HepG2 (cell line): ENCODE measurements around the gene NLGN2. TPM values are rescaled to one million over a fixed set of nuclear protein-coding genes. Genes with fewer than 3 reads are reported as not detected.

Source experiments
- ARID5B ChIP-seq: IDR thresholded peaks from 2 replicates; pipeline ENCODE4 v1.4.0; 2020; ENCODE audit warnings: mild to moderate bottlenecking, missing genetic modification reagents
- DDIT3 ChIP-seq: sonication (generic); formaldehyde crosslinking; IDR thresholded peaks from 2 replicates; pipeline ENCODE4 v1.4.0; 2020; ENCODE audit warnings: mild to moderate bottlenecking, missing genetic modification reagents
- FOXA1 ChIP-seq, 2 experiments: fragments of 450-650 bp in 1 of 2; sonication (generic) in 1 of 2; formaldehyde crosslinking in 1 of 2; IDR thresholded peaks; 2 replicates each; pipeline versions ENCODE4 v1.4.0 to v1.6.1; 2016 to 2020; ENCODE audit warnings: missing genetic modification reagents in 1 of 2
- HNF4A ChIP-seq: sonication (generic); formaldehyde crosslinking; IDR thresholded peaks from 2 replicates; pipeline ENCODE4 v1.4.0; 2020; ENCODE audit warnings: missing genetic modification reagents
- MTA1 ChIP-seq: sonication (generic); formaldehyde crosslinking; IDR thresholded peaks from 2 replicates; pipeline ENCODE4 v1.4.0; 2020; ENCODE audit warnings: missing genetic modification reagents, mild to moderate bottlenecking, borderline replicate concordance
- SALL2 ChIP-seq: sonication (generic); formaldehyde crosslinking; IDR thresholded peaks from 2 replicates; pipeline ENCODE4 v1.8.1; 2023; ENCODE audit warnings: mild to moderate bottlenecking, missing genetic modification reagents, inconsistent platforms
- SAP130 ChIP-seq: IDR thresholded peaks from 2 replicates; pipeline ENCODE4 v1.6.1; 2016; ENCODE audit warnings: low read depth
- SSRP1 ChIP-seq: IDR thresholded peaks from 2 replicates; pipeline ENCODE4 v1.6.1; 2016; ENCODE audit warnings: control low read depth
- TMF1 ChIP-seq: sonication (generic); formaldehyde crosslinking; IDR thresholded peaks from 2 replicates; pipeline ENCODE4 v1.8.1; 2022; ENCODE audit warnings: low read depth, missing genetic modification reagents
- ZMAT3 ChIP-seq: sonication (generic); formaldehyde crosslinking; conservative IDR thresholded peaks from 2 replicates; pipeline ENCODE4 v1.7.0; 2021; ENCODE audit warnings: missing genetic modification reagents
- ZNF281 ChIP-seq: sonication (generic); formaldehyde crosslinking; IDR thresholded peaks from 2 replicates; pipeline ENCODE4 v1.4.0; 2020; ENCODE audit warnings: missing genetic modification reagents, borderline replicate concordance
- ZNF350 ChIP-seq: sonication (generic); formaldehyde crosslinking; IDR thresholded peaks from 2 replicates; pipeline ENCODE4 v1.4.0; 2020; ENCODE audit warnings: mild to moderate bottlenecking, low read depth, missing genetic modification reagents, borderline replicate concordance
- ZNF546 ChIP-seq: sonication (generic); formaldehyde crosslinking; conservative IDR thresholded peaks from 2 replicates; pipeline ENCODE4 v1.8.1; 2023; ENCODE audit warnings: mild to moderate bottlenecking, missing genetic modification reagents
- ZNF564 ChIP-seq: sonication (generic); formaldehyde crosslinking; IDR thresholded peaks from 2 replicates; pipeline ENCODE4 v1.8.1; 2023; ENCODE audit warnings: mild to moderate bottlenecking, missing genetic modification reagents
- ZNF609 ChIP-seq: sonication (generic); formaldehyde crosslinking; IDR thresholded peaks from 2 replicates; pipeline ENCODE4 v1.4.0; 2020; ENCODE audit warnings: mild to moderate bottlenecking, missing genetic modification reagents, borderline replicate concordance
- ZNF652 ChIP-seq: IDR thresholded peaks from 2 replicates; pipeline ENCODE4 v1.6.1; 2016; ENCODE audit warnings: low read depth, borderline replicate concordance
- ZNF724P ChIP-seq: sonication (generic); formaldehyde crosslinking; IDR thresholded peaks from 2 replicates; pipeline ENCODE4 v1.8.0; 2022; ENCODE audit warnings: missing genetic modification reagents, borderline replicate concordance
- polyA plus RNA-seq, 8 experiments: library from polyadenylated mRNA; depleted of rRNA in 3 of 8; stranded (reverse) in 7 of 8; unstranded in 1 of 8; fragments of >200 nt; fragmentation: Illumina TruSeq in 4 of 8; extraction: Trizol in 4 of 8; gene quantifications; 2 replicates each; pipeline versions ENCODE4 v1.2.1 to v1.2.3, GENCODE V29; 2011 to 2016; ENCODE audit warnings: low read depth in 4 of 8, missing spikeins in 1 of 8, mixed read lengths in 1 of 8; ENCODE audit not compliant: insufficient read depth in 1 of 8
- total RNA-seq, 5 experiments: library from RNA; depleted of rRNA; stranded (reverse); fragments of >200 nt; fragmentation: Illumina TruSeq; extraction: Trizol; gene quantifications; 2 replicates each; pipeline ENCODE4 v1.2.3, GENCODE V29; 2016; ENCODE audit warnings: low read depth in 1 of 5

The NLGN2 gene
- total and polyA plus RNA-seq, 2 of the 13 experiments (the other 11 are each of a cell fraction or from before 2014, with no cell fraction given): 1.9 to 11.0 TPM

GRCh38 chr17:7403043-7403726, 4.5 kb upstream of the NLGN2 start (continued):
- TF ChIP-seq ARID5B (peak; percentile 56), ZNF564 (peak; percentile 37; the same call in 1 of the 2 replicates), HNF4A (CRISPR knock-in tag) (peak; percentile 87), ZNF350 (CRISPR knock-in tag) (no peak; the same call in 1 of the 2 replicates), ZNF609 (CRISPR knock-in tag) (peak; percentile 3; the same call in 1 of the 2 replicates), MTA1 (CRISPR knock-in tag) (peak; percentile 65; the same call in 1 of the 2 replicates), ZNF724P (0 out of 2 replicates have a peak, but pooled peaks have one; percentile 26), SALL2 (CRISPR knock-in tag) (no peak), SAP130 (CRISPR knock-in tag) (peak; percentile 83), TMF1 (CRISPR knock-in tag) (0 out of 2 replicates have a peak, but pooled peaks have one; percentile 14), ZNF281 (CRISPR knock-in tag) (peak; percentile 54; the same call in 1 of the 2 replicates), ZNF546 (CRISPR knock-in tag) (0 out of 2 replicates have a peak, but pooled peaks have one; percentile 10), DDIT3 (no peak), SSRP1 (peak; percentile 74; the same call in 1 of the 2 replicates), FOXA1 (IDR thresholded peaks at IDR 0.05) (no peak), FOXA1 (CRISPR knock-in tag; IDR thresholded peaks at IDR 0.05) (peak; percentile 36; the same call in 1 of the 2 replicates), ZMAT3 (CRISPR knock-in tag) (peak; percentile 65; the same call in 1 of the 2 replicates), ZNF652 (CRISPR knock-in tag) (peak; percentile 39; the same call in 1 of the 2 replicates)
